Uterus (tissue), 2 donors: Measurements from ENCODE around the gene PRDM15.

Experiments used
- POLR2A ChIP-seq, 2 donors: fragments of 450-650 bp; IDR thresholded peaks; one replicate each; pipeline ENCODE4 v1.6.1; 2016; ENCODE audit warnings: antibody characterized with exemption in 2 of 2, mild to moderate bottlenecking in 1 of 2, moderate library complexity in 1 of 2
- TF ChIP-seq, protein P1 (sequence below), 4 experiments: fragments of 200-600 bp in 2 of 4; fragments of 450-650 bp in 2 of 4; sonication (generic) in 2 of 4; IDR thresholded peaks; one replicate each; pipeline ENCODE4 v1.5.1; 2016 to 2019; ENCODE audit warnings: antibody characterized with exemption in 4 of 4, mild to moderate bottlenecking in 2 of 4, moderate library complexity in 1 of 4

DNA sequence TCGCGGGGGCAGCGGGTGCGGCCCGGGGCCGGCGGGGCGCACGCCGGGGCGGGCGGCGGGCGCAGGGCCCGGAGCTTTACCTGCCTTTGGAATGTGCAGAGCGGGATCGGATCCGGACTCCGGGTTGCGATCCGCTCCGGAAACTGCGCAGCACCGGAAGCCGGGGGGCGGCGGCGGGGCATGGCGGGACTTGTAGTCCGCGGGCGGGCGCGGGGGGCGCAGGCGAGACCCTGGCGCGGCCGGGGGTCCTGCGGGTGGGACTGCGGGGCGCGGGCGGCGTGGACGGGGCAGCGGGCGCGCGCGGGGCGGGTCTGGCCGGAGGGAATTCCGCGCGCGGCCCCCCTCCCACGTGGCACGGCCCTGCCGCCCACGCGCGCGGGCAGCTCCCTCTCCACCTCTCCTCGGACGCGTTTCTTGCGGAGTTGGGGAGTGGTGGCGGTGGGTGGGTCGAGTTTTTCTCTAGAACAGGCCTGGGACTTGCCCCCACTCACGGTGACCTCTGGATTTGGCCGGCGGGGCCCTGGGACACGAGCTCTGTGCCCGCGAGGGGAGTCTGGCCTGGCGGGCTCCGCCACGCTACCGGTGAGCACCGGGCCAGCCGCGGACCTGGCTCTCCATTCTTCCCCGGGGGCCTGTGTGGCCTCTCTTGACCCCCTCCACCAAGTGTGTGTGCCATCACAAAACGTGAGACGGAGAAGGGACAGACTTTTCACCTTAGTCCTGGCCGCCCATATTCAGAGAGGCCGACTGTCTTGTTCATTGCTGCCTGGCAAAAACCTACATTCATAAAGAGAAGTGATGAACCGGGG lies at the start of gene PRDM15:
- TF ChIP-seq, protein P1, sequence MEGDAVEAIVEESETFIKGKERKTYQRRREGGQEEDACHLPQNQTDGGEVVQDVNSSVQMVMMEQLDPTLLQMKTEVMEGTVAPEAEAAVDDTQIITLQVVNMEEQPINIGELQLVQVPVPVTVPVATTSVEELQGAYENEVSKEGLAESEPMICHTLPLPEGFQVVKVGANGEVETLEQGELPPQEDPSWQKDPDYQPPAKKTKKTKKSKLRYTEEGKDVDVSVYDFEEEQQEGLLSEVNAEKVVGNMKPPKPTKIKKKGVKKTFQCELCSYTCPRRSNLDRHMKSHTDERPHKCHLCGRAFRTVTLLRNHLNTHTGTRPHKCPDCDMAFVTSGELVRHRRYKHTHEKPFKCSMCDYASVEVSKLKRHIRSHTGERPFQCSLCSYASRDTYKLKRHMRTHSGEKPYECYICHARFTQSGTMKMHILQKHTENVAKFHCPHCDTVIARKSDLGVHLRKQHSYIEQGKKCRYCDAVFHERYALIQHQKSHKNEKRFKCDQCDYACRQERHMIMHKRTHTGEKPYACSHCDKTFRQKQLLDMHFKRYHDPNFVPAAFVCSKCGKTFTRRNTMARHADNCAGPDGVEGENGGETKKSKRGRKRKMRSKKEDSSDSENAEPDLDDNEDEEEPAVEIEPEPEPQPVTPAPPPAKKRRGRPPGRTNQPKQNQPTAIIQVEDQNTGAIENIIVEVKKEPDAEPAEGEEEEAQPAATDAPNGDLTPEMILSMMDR (IDR thresholded peaks at IDR 0.05) = no peak
- peak in 1 of 2 donors; percentile 28 for TF ChIP-seq POLR2A (IDR thresholded peaks at IDR 0.05)
